CD8-positive, alpha-beta memory T cell (primary cell): ENCODE data around the gene PRPF38A. TPM values are rescaled to one million over a fixed set of nuclear protein-coding genes. Genes with fewer than 3 reads are reported as not detected.

Experiments
- CTCF ChIA-PET: fragments of 350-600 bp; sonication (Branson Sonifier 250); formaldehyde crosslinking; loops from one replicate; lab custom pipeline; 2021; ENCODE audit warnings: antibody characterized with exemption; lab: Charles Lee
- POLR2A ChIA-PET: fragments of 350-600 bp; sonication (Branson Sonifier 250); formaldehyde crosslinking; loops from one replicate; lab custom pipeline; 2021; ENCODE audit warnings: antibody characterized with exemption; lab: Charles Lee
- DNase-seq, 5 donors: peaks; one replicate each; pipeline versions ENCODE4 v3.0.0 to v3.0.0-alpha.2; 2020 to 2022; ENCODE audit warnings: mixed read lengths in 1 of 5
- H3K27ac ChIP-seq: one replicate; pipeline ENCODE4 v1.7.0; 2013; ENCODE audit warnings: low read depth, mild to moderate bottlenecking, low read length, moderate library complexity
- H3K27me3 ChIP-seq: 2 replicates; pipeline ENCODE4 v1.7.0; 2013; ENCODE audit warnings: low read length, mild to moderate bottlenecking; ENCODE audit not compliant: insufficient read depth, poor library complexity, severe bottlenecking
- H3K36me3 ChIP-seq: 2 replicates; pipeline ENCODE4 v1.7.0; 2013; ENCODE audit warnings: mild to moderate bottlenecking, low read length, moderate library complexity; ENCODE audit not compliant: insufficient read depth
- H3K4me1 ChIP-seq: 2 replicates; pipeline ENCODE4 v1.7.0; 2013; ENCODE audit warnings: mild to moderate bottlenecking, low read length, moderate library complexity; ENCODE audit not compliant: insufficient read depth
- H3K4me3 ChIP-seq: 2 replicates; pipeline ENCODE4 v1.7.0; 2013; ENCODE audit warnings: mild to moderate bottlenecking, low read length
- H3K9me3 ChIP-seq: 2 replicates; pipeline ENCODE4 v1.7.0; 2013; ENCODE audit warnings: mild to moderate bottlenecking, low read length
- H3K27ac Mint-ChIP-seq, 8 donors: one replicate each; pipeline ENCODE4 v1.8.0; 2020 to 2021; ENCODE audit warnings: mixed read lengths in 8 of 8, mild to moderate bottlenecking in 6 of 8, inconsistent platforms in 3 of 8, moderate library complexity in 3 of 8
- H3K27me3 Mint-ChIP-seq, 2 donors: one replicate each; pipeline ENCODE4 v1.8.0; 2020 to 2021; ENCODE audit warnings: mixed read lengths in 2 of 2, mild to moderate bottlenecking in 1 of 2, moderate library complexity in 1 of 2
- H3K36me3 Mint-ChIP-seq, 3 donors: one replicate each; pipeline ENCODE4 v1.8.0; 2020 to 2021; ENCODE audit warnings: mixed read lengths in 3 of 3, inconsistent platforms in 1 of 3, mild to moderate bottlenecking in 1 of 3
- H3K4me1 Mint-ChIP-seq, 3 donors: one replicate each; pipeline ENCODE4 v1.8.0; 2020 to 2021; ENCODE audit warnings: mixed read lengths in 3 of 3, inconsistent platforms in 1 of 3, mild to moderate bottlenecking in 1 of 3
- H3K4me3 Mint-ChIP-seq, 7 donors: one replicate each; pipeline ENCODE4 v1.8.0; 2020 to 2021; ENCODE audit warnings: mixed read lengths in 7 of 7, mild to moderate bottlenecking in 6 of 7, moderate library complexity in 4 of 7, inconsistent platforms in 2 of 7
- H3K9me3 Mint-ChIP-seq, 5 donors: one replicate each; pipeline ENCODE4 v1.8.0; 2020 to 2022; ENCODE audit warnings: mixed read lengths in 5 of 5, mild to moderate bottlenecking in 3 of 5, moderate library complexity in 2 of 5, inconsistent platforms in 1 of 5
- polyA plus RNA-seq: library from polyadenylated mRNA; unstranded; fragments of 300-500 nt; fragmentation: Illumina TruSeq; gene quantifications from one replicate; pipeline ENCODE4 v1.2.3, GENCODE V29; 2021
- total RNA-seq, 2 experiments: library from RNA; stranded (reverse); gene quantifications; one replicate each; pipeline ENCODE4 v1.2.3, GENCODE V29; 2021

The PRPF38A gene
- total and polyA plus RNA-seq, 3 experiments from 2014 or later = 46.4 to 126 (median 123) TPM

DNA sequence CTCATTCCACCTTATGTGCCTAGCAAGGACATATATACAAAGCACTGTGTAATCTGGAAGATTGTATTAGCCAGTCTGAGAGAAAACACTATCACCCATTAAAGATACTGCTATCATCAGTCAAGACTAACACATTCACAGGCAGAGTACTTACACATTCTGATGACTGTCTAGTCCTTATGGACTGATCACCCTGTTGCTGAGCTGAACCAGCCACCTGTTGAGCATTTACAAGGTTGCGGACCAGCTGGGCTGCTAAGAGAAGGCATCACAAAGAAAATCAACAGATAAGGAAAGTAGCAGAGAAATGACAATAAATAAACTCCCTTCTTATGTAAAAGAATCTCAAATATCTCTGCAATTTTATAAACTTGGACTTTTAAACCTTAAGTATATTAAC, 30.8 kb downstream of the PRPF38A start:
- peak overlapping the region in 1 of 8 donors; percentile 47 for H3K27ac Mint-ChIP-seq
- no peak overlapping the region for H3K4me3 Mint-ChIP-seq
- ChIA-PET POLR2A (interaction anchor here (0.5 kb wide), 1 partner anchor 179 kb away, joined by 3 read pairs; no protein-coding TSS in a partner anchor), CTCF (no interaction called here)
- Histone ChIP-seq H3K27ac (no peak overlapping the region), H3K4me1 (no peaks in the 10 kb centered on the region), H3K9me3 (no peaks in the 10 kb centered on the region), H3K36me3 (peaks cover 42% of the 10 kb centered on the region), H3K27me3 (no peaks in the 10 kb centered on the region), H3K4me3 (no peak overlapping the region)
- no peak for DNase-seq
- H3K36me3 Mint-ChIP-seq = peaks cover 19 to 87% (median 37%) of the 10 kb centered on the region in 3 donors
- H3K4me1 Mint-ChIP-seq = peaks cover 0 to 2% (median 0%) of the 10 kb centered on the region in 3 donors
- no peaks in the 10 kb centered on the region for H3K9me3 Mint-ChIP-seq
- H3K27me3 Mint-ChIP-seq = no peaks in the 10 kb centered on the region

DNA sequence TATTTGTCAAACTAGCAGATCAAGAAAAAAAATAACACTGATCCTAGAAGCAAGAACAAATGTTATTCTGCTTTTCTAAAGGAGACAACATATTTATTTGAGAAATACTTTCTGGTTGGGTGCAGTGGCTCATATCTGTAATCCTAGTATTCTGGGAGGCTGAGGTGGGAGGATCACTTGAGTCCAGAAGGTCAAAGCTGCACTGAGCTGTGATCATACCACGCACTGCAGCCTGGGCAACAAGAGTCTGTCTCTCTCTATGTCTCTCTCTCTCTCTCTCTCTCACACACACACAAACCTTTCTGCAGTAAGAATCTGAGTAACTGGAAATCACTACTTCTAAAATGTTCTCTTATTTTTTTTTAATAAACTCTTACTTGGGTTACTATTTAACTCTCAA, 31.2 kb downstream of the PRPF38A start:
- Histone ChIP-seq H3K27ac (no peak overlapping the region), H3K27me3 (no peaks in the 10 kb centered on the region), H3K9me3 (no peaks in the 10 kb centered on the region), H3K4me3 (no peak overlapping the region), H3K36me3 (peaks cover 39% of the 10 kb centered on the region), H3K4me1 (no peaks in the 10 kb centered on the region)
- POLR2A ChIA-PET = interaction anchor here (0.5 kb wide), 1 partner anchor 179 kb away, joined by 3 read pairs; no protein-coding TSS in a partner anchor
- H3K4me1 Mint-ChIP-seq = peaks cover 0 to 2% (median 0%) of the 10 kb centered on the region in 3 donors
- peak overlapping the region in 1 of 8 donors; percentile 47 for H3K27ac Mint-ChIP-seq
- no peak overlapping the region for H3K4me3 Mint-ChIP-seq
- H3K27me3 Mint-ChIP-seq = no peaks in the 10 kb centered on the region
- DNase-seq = no peak
- H3K9me3 Mint-ChIP-seq = no peaks in the 10 kb centered on the region
- CTCF ChIA-PET = no interaction called here
- H3K36me3 Mint-ChIP-seq = peaks cover 19 to 86% (median 36%) of the 10 kb centered on the region in 3 donors

DNA sequence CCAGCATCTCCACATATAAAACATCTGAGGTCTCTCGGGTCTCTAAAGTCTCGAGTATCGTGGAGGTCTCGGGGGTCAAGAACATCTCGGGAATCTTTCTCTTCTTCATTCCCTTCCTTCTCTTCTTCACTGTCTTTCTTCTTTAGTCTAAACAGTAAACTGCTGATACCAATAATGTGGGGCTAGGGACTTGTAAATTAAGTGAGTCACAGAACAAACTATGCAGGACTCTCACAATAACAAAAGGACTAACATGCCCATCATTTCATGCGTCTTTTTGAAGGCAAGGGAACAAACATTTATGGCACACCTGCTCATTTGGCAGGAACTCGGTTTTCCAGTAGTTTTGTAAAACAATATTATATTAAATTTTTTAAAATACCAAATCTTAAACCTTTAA, 32.4 kb downstream of the PRPF38A start:
- ChIA-PET POLR2A (interaction anchor here (0.6 kb wide), 1 partner anchor 93 kb away, joined by 3 read pairs; no protein-coding TSS in a partner anchor), CTCF (no interaction called here)
- H3K27me3 Mint-ChIP-seq = no peaks in the 10 kb centered on the region
- H3K4me1 Mint-ChIP-seq = peaks cover 0 to 2% (median 0%) of the 10 kb centered on the region in 3 donors
- H3K36me3 Mint-ChIP-seq = peaks cover 13 to 83% (median 34%) of the 10 kb centered on the region in 3 donors
- Histone ChIP-seq H3K4me1 (no peaks in the 10 kb centered on the region), H3K27ac (no peak overlapping the region), H3K36me3 (peaks cover 35% of the 10 kb centered on the region), H3K27me3 (no peaks in the 10 kb centered on the region), H3K4me3 (no peak overlapping the region), H3K9me3 (no peaks in the 10 kb centered on the region)
- H3K9me3 Mint-ChIP-seq = no peaks in the 10 kb centered on the region
- peak overlapping the region in 1 of 8 donors; percentile 60 for H3K27ac Mint-ChIP-seq
- DNase-seq = no peak
- H3K4me3 Mint-ChIP-seq = no peak overlapping the region

DNA sequence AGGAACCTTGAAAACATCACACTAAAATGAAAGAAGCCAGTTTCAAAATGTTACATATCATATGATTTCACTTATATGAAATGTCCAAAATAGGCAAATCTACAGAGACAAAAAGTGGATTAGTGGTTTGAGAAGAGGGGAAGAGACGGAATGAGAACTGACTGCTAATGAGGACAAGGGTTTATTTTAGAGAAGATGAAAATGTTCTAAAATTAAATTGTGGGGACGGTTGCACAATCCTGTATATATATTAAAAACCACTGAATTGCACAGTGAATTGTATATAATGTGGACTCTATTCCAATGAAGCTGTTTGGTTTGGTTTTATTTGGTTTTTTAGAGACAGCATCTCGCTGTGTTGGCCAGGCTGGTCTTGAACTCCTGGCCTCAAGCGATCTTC, 35.6 kb downstream of the PRPF38A start:
- peaks cover 15% of the 10 kb centered on the region for H3K36me3 ChIP-seq
- peak overlapping the region in 4 of 8 donors; percentile 2 to 86 (median 21) for H3K27ac Mint-ChIP-seq
- no peak overlapping the region for H3K4me3 ChIP-seq
- ChIA-PET CTCF (no interaction called here), POLR2A (no interaction called here)
- DNase-seq = no peak
- H3K27me3 ChIP-seq = no peaks in the 10 kb centered on the region
- peaks cover 0 to 3% (median 0%) of the 10 kb centered on the region in 3 donors for H3K4me1 Mint-ChIP-seq
- no peaks in the 10 kb centered on the region for H3K9me3 ChIP-seq
- H3K27ac ChIP-seq = no peak overlapping the region
- H3K4me1 ChIP-seq = no peaks in the 10 kb centered on the region
- no peaks in the 10 kb centered on the region for H3K27me3 Mint-ChIP-seq
- no peak overlapping the region for H3K4me3 Mint-ChIP-seq
- H3K9me3 Mint-ChIP-seq = no peaks in the 10 kb centered on the region
- peaks cover 9 to 74% (median 31%) of the 10 kb centered on the region in 3 donors for H3K36me3 Mint-ChIP-seq

DNA sequence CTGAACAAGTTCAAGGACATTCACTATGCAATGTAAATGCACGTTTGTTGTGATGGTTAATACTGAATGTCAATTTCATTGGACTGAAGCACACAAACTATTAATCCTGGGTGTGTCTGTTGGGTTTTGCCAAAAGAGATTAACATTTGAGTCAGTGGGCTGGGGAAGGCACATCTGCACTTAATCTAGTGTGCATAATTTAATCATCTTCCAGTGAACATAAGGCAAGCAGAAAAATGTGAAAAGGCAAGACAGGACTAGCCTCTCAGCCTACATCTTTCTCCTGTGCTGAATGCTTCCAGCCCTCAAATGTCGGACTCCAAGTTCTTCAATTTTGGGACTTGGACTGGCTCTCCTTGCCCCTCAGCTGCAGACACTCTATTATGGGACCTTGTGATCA, 40.1 kb downstream of the PRPF38A start:
- Mint-ChIP-seq H3K4me3 (no peak overlapping the region), H3K4me1 (peaks cover 0 to 3% (median 0%) of the 10 kb centered on the region in 3 donors), H3K27me3 (no peaks in the 10 kb centered on the region), H3K27ac (no peak overlapping the region), H3K9me3 (no peaks in the 10 kb centered on the region), H3K36me3 (peaks cover 0 to 69% (median 24%) of the 10 kb centered on the region in 3 donors)
- Histone ChIP-seq H3K9me3 (no peaks in the 10 kb centered on the region), H3K27ac (no peak overlapping the region), H3K4me3 (no peak overlapping the region), H3K27me3 (no peaks in the 10 kb centered on the region), H3K36me3 (peaks cover 24% of the 10 kb centered on the region), H3K4me1 (no peaks in the 10 kb centered on the region)
- ChIA-PET POLR2A (no interaction called here), CTCF (no interaction called here)
- no peak for DNase-seq

DNA sequence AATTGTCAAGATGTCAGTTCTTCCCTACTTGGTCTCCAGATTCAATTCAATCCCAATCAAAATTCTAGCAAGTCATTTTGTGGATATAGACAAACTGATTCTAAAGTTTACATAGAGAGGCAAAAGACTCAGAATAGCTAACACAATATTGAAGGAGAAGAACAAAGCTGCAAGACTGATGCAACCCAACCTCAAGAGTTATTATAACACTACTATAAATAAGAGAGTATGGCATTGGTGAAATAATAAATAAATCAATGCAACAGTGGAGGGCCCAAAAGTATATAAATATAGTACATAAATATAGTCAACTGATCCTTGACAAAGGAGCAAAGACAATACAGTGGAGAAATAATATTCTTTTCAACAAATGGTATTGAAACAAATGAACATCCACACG, 49.7 kb downstream of the PRPF38A start:
- POLR2A ChIA-PET = no interaction called here

DNA sequence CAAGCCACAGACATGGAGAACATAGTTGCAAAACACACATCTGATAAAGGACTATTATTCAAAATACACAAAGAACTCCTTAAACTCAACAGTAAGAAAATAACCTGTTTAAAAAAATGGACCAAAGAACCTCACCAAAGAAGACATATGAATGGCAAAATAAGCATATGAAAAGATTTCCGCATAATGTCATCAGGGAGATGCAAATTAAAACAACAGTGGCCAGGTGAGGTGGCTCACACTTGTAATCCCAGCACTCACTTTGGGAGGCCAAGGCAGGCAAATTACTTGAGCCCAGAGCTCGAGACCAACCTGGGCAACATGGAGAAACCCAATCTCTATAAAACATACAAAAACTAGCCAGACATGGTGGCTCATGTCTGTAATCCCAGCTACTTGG, 50.4 kb downstream of the PRPF38A start:
- H3K4me3 ChIP-seq = no peak overlapping the region
- H3K9me3 ChIP-seq = no peaks in the 10 kb centered on the region
- CTCF ChIA-PET = interaction anchor here (1.3 kb wide), 1 partner anchor 231 kb away, joined by 3 read pairs; no protein-coding TSS in a partner anchor
- no peaks in the 10 kb centered on the region for H3K4me1 ChIP-seq
- DNase-seq = no peak
- no peaks in the 10 kb centered on the region for H3K27me3 ChIP-seq
- POLR2A ChIA-PET = no interaction called here
- H3K27ac ChIP-seq = no peak overlapping the region
- Mint-ChIP-seq H3K4me1 (peaks cover 0 to 8% (median 1%) of the 10 kb centered on the region in 3 donors), H3K27ac (peak overlapping the region in 3 of 8 donors; percentile 11 to 32 (median 17)), H3K36me3 (peaks cover 0 to 57% (median 22%) of the 10 kb centered on the region in 3 donors), H3K4me3 (no peak overlapping the region), H3K9me3 (no peaks in the 10 kb centered on the region), H3K27me3 (no peaks in the 10 kb centered on the region)
- H3K36me3 ChIP-seq = no peaks in the 10 kb centered on the region

More for the DNA sequence above, 49.7 kb downstream of the PRPF38A start:
- Mint-ChIP-seq H3K36me3 (peaks cover 0 to 60% (median 22%) of the 10 kb centered on the region in 3 donors), H3K9me3 (no peaks in the 10 kb centered on the region), H3K4me1 (peaks cover 0 to 8% (median 3%) of the 10 kb centered on the region in 3 donors), H3K4me3 (no peak overlapping the region), H3K27ac (no peak overlapping the region), H3K27me3 (no peaks in the 10 kb centered on the region)
- H3K4me1 ChIP-seq = no peaks in the 10 kb centered on the region
- H3K27ac ChIP-seq = no peak overlapping the region
- DNase-seq = no peak
- no peaks in the 10 kb centered on the region for H3K27me3 ChIP-seq
- H3K36me3 ChIP-seq = no peaks in the 10 kb centered on the region
- CTCF ChIA-PET = no interaction called here
- H3K4me3 ChIP-seq = no peak overlapping the region
- H3K9me3 ChIP-seq = no peaks in the 10 kb centered on the region

DNA sequence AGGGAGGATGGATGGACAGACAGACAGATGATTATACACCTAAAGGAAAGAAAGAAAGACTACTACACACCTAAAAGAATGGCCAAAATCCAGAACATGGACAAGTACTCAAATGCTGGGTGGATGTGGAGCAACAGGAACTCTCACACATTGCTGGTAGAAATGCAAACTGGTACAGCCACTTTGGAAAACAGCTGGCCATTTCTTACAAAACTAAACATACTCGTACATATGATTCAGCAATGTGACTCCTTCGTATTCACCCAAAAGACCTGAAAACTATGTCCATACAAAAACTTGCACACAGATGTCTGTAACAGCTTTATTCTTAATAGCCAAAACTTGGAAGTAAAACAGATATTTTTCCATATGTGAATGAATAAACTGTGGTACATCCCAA, 51.3 kb downstream of the PRPF38A start:
- H3K4me3 ChIP-seq = no peak overlapping the region
- peaks cover 0 to 54% (median 22%) of the 10 kb centered on the region in 3 donors for H3K36me3 Mint-ChIP-seq
- ChIA-PET CTCF (interaction anchor here (1.3 kb wide), 1 partner anchor 230 kb away, joined by 3 read pairs; no protein-coding TSS in a partner anchor), POLR2A (no interaction called here)
- H3K9me3 Mint-ChIP-seq = no peaks in the 10 kb centered on the region
- no peak for DNase-seq
- no peaks in the 10 kb centered on the region for H3K27me3 ChIP-seq
- no peaks in the 10 kb centered on the region for H3K36me3 ChIP-seq
- H3K4me1 Mint-ChIP-seq = peaks cover 0 to 8% (median 1%) of the 10 kb centered on the region in 3 donors
- no peak overlapping the region for H3K27ac ChIP-seq
- no peaks in the 10 kb centered on the region for H3K4me1 ChIP-seq
- H3K27me3 Mint-ChIP-seq = no peaks in the 10 kb centered on the region
- no peak overlapping the region for H3K4me3 Mint-ChIP-seq
- peak overlapping the region in 1 of 8 donors; percentile 41 for H3K27ac Mint-ChIP-seq
- no peaks in the 10 kb centered on the region for H3K9me3 ChIP-seq
